ACHN (cell line): Measurements from ENCODE around the gene CMIP.
A peak's percentile ranks its signal among the peaks of the same experiment; 100 is the strongest.

ENCODE experiments used
- DNase-seq: peaks from one replicate; pipeline ENCODE4 v3.0.0-alpha.2; 2015
- in situ Hi-C: cut with HindIII; loops from 2 replicates; pipeline ENCODE4 v1.10.0; 2017; ENCODE audit warnings: low sequenced_read_pairs, low pct_ligation_motif_present, low pct_unique_long_range_greater_than_20kb

Gene CMIP

DNA sequence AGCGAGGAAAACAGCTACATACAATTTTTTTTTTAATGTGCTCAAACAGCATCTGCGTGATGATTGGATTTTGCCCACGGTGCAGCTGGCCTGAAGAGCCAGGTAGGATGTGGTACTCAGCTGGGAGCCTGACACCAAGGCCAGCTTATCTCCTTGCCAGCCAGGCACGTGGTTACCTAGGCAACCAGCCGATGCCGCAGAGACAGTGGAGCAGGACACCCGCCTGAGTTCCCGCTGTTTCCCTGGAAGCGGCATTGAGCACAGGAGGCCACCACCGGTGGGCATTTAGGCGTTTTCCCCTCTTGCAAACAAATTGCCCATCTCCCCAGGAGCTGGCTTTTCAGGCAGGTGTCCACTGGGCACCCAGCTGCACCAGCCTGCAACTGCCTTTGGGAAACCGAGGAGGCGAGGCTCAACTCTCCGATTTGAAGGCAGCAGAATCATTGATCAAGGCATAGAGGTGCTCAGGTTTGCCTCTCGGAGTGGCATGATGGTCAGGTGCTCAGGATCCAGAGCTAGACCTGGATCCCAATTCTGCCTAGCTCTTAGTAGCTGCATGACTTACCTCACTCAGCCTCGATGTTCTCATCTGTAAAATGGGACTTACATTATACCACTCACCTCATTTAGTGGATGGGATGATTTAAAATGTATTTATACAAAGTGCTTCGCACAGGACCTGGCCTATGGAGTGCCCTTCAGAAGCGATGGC lies 196.9 kb downstream of the CMIP start:
- no peak for DNase-seq
- in situ Hi-C loops, result no loop called here

DNA sequence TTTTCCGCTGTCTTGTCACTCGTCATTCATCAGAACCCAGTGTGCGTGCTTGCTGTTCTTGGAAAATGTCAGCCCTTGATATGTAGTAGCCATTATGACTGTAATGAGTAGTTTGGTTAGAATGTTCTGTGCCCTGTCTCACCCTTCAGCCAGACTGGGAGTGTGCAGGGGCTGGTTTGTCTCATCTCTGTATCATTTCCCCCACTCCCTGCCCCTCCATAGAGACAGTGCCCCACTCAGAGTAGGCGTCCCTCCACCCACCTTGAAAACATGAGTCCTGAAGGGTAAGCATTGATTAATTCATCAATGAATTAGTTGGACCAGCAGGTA lies 197.5 kb downstream of the CMIP start:
- in situ Hi-C loops, result no loop called here

DNA sequence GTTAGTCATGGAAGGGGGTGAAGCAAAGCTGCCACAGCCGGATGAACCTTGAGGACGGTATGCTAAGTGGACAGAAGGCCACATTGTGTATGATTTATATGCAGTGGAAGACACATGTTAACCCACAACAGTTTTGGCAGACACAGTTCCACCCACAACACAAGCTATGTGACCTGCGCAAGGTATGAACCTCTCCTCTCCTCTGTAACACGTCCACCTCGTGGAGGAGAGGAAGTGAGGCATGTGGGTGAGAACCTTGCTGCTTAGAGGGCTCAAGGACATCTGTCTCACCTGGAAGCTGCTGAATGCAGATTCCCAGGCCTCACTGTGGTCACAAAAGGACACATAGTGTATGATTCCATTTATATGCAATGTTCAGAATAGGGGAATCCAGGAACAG lies 198.3 kb downstream of the CMIP start:
- no peak for DNase-seq
- in situ Hi-C loops, result no loop called here

More for the DNA sequence above, 197.5 kb downstream of the CMIP start:
- DNase-seq, result no peak

GRCh38 chr16:81645266-81645694 lies 200.7 kb downstream of the CMIP start:
- in situ Hi-C loops, result no loop called here
- peak; percentile 94 for DNase-seq

DNA sequence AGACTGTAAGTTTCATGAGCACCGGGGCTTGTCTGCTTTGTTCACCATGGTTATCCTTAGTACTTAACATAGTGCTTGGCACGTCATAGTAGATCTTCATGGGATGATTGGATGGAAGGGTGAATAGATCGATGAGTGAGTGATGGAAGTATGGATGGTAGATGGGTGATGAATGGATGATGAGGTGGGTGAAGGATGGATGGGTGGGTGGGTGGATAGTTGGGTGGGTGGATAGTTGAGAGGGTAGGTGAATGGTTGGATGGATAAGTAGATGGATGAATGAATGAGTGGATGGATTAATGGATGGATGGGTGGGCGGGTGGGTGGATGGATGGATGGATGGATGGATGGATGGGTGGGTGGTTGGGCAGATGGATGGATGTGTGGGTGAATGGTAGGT lies 201.3 kb downstream of the CMIP start:
- in situ Hi-C loops, result no loop called here
- no peak for DNase-seq

DNA sequence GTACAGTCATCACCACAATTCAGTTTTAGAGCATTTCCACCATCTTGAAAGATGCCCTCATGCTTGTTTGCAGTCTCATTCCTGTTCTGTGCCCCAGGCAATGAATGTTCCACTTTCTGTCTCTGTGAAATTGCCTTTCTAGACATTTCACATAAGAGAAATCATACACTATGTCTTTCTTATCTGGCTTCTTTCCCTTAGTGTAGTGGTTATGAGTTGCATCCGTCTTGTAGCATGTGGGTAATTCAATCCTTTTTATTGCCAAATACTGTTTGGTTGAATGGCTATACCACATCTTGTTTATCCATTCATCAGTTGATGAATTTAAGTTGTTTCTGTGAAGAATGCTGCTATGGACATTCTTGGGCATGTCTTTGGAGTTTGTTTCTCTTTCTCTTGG lies 202.0 kb downstream of the CMIP start:
- in situ Hi-C loops, result no loop called here
- DNase-seq, result no peak

- peak; percentile 86 for DNase-seq
Measured at GRCh38 chr16:81647527-81647926, 202.9 kb downstream of the CMIP start.

GRCh38 chr16:81649561-81650184 lies 205.1 kb downstream of the CMIP start:
- in situ Hi-C loops, result no loop called here
- DNase-seq, result no peak

More at GRCh38 chr16:81647527-81647926, 202.9 kb downstream of the CMIP start:
- in situ Hi-C loops, result no loop called here

DNA sequence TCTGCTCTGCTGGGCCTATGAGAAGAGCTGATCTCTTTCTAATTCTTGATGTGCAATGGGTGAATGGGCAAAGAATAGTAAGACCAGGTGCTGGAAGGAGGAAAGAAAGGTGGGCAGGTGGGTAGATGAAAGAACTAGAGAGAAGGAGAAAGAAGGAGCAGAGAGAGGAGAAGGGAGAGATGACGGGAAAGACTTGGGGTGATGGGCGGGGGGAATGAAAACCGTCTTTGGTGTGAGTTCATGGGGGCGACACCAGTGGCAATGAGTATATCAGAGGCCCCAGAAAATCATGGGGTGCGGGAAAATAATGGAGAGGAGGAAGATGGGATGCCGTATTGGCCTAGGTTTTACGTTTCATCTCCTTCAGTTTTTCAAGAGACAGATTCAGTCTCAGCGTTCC lies 205.7 kb downstream of the CMIP start:
- in situ Hi-C loops, result no loop called here
- DNase-seq, result no peak

DNA sequence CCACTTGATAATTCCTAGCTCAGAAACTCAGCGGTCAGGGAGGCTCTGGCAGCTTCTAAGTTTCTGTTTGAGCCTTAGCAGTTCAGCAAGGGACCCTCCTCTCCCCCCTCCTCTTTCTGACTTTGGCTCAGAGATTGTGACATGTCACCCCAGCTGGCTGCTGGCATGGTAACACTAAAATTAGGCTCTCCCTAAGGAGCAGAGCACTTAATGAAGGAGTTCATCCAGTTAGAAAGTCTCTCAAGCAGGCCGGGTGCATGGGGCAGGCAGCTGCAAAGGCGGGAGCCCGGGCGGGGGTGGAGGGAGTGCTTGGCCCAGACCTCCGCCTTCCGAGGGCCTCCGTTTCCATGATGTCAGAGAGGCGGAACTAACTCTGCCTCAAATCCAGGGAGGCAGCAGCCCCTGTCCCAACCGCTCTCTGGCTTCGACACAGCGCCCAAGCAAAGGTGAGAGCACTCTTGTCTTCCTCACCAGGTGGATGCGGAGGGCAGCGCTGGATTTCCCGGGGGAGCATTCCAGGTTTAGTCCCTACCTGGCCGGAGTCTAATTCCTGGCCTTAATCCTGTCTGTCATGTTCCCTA lies 206.5 kb downstream of the CMIP start:
- DNase-seq, result no peak
- in situ Hi-C loops, result no loop called here

DNA sequence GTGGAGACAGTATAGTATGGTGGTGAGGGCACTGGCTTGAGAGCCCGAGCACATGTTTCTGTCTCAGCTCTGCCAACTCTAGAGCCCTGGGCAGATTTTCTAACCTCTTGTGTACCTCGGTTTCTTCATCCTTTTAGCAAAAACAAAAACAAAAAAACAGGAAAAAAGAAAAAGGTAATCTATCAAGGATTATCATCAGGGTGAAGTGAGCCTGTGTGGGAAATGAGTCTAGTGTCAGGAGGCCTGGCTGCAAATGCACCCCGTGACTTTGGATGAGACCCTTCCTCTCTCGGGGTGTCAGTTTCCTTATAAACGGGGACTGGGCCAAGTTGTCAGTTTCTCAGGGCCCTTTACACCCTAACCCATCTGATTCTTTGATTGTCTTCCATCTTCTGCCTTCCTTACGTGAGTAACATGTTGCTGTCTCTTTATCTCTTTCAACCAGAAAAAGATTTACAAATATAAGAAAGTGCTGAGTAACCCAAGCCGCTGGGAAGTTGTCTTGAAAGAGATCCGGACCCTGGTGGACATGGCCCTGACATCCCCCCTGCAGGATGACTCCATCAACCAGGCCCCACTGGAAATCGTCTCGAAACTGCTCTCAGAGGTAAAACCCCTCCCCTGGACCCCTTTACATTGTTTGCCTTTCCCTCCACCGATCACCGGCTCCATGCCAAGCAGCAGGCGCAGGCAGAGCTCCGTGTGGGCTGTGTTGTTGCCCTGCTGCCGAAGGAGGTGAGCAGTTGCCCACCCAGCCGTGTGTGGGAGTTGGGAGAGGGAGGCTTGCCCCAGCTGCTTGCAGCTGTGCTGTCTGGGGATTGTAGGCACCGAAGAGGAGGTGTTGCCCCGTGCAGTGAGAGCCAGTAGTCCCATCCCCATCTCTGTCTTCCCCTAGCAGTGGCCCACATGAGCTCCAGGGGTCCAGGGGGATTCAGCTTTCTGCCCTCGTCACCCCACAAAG lies 207.4 kb downstream of the CMIP start:
- in situ Hi-C loops, result no loop called here
- no peak for DNase-seq

GRCh38 chr16:81652798-81653505 lies 208.3 kb downstream of the CMIP start:
- in situ Hi-C loops, result no loop called here
- no peak for DNase-seq

- in situ Hi-C loops, result no loop called here
- no peak for DNase-seq
Measured at GRCh38 chr16:81654346-81654745, 209.7 kb downstream of the CMIP start.

DNA sequence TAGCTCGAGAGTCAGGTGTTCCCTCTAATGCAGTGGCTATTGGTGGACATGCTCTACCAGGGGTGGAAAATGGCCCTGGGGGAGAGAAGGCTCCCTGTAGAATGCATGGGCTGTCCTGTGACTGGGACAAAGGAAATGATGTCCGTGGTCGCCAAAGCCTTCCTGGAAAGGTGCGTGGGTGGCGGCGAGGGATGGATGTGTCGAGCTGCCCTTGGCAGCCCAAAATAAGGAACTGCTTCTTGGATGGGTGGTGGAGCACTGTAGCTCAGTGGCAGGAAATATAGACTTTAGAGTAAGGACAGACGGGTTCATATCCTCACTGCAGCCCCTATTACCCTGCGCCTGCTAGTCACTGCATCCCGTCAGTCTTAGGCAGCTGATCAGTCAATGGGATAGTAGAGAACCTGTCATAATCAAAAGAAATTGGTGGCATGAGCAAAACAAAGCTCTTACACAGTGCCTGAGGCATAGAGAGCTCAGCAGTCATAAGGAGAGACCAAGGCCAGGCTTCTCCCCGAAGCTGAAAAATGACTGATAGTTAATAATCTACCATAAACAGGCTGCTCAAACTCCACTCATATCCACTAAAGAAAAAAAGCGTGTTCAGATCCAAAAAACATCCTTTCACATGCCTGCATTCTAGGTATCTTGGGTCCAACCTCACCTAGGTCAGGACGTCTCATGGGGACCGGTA lies 211.0 kb downstream of the CMIP start:
- no peak for DNase-seq
- in situ Hi-C loops, result no loop called here

GRCh38 chr16:81657224-81657623 lies 212.6 kb downstream of the CMIP start:
- in situ Hi-C loops, result no loop called here
- no peak for DNase-seq

DNA sequence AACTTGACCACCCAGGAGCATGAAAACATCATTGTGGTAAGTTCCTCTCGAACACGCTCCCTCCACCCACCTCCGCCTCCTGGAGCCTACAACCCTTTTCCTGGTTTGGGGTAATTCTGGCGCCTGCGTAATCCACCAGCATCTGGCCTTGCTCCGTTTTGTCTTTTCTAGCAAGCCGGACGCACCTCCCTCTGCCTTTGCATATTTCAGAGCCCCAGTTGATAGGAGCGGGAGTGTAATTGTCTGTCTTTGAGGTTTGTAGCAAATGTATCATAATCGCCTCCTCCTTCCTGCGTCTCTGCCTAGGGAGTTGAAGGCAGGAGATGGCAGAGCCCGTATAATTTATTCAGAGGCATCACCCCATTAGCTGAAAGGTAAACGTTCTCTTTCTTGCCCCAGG lies 213.2 kb downstream of the CMIP start:
- no peak for DNase-seq
- in situ Hi-C loops, result no loop called here

GRCh38 chr16:81658373-81658772 lies 213.8 kb downstream of the CMIP start:
- no peak for DNase-seq
- in situ Hi-C loops, result no loop called here

DNA sequence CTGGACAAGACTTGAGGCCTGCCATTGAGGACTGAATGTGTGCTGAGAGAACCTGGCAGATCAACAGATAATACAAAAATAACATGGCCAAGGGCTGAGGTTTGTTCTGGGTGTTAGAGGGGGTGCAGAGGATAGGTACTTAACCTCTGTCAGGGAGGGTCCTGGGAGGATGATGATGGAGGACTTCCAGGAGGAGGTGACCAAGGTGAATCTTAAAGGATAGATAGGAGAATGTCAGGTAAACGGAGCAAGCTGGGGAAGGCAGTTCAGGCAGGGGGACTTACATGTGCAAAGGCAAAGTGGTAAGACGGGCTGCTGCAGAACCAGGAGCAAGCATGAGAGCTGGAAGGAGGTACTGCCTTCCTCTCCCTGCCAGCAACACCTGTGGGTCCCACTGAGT lies 214.6 kb downstream of the CMIP start:
- no peak for DNase-seq
- in situ Hi-C loops, result no loop called here
